IPS-NIHi11 (cell line): ENCODE data around the gene CHL1.

Source experiments
- DNase-seq: peaks from one replicate; pipeline ENCODE4 v3.0.0; 2012; ENCODE audit warnings: mixed read lengths, low spot score

CHL1 gene, protein sequence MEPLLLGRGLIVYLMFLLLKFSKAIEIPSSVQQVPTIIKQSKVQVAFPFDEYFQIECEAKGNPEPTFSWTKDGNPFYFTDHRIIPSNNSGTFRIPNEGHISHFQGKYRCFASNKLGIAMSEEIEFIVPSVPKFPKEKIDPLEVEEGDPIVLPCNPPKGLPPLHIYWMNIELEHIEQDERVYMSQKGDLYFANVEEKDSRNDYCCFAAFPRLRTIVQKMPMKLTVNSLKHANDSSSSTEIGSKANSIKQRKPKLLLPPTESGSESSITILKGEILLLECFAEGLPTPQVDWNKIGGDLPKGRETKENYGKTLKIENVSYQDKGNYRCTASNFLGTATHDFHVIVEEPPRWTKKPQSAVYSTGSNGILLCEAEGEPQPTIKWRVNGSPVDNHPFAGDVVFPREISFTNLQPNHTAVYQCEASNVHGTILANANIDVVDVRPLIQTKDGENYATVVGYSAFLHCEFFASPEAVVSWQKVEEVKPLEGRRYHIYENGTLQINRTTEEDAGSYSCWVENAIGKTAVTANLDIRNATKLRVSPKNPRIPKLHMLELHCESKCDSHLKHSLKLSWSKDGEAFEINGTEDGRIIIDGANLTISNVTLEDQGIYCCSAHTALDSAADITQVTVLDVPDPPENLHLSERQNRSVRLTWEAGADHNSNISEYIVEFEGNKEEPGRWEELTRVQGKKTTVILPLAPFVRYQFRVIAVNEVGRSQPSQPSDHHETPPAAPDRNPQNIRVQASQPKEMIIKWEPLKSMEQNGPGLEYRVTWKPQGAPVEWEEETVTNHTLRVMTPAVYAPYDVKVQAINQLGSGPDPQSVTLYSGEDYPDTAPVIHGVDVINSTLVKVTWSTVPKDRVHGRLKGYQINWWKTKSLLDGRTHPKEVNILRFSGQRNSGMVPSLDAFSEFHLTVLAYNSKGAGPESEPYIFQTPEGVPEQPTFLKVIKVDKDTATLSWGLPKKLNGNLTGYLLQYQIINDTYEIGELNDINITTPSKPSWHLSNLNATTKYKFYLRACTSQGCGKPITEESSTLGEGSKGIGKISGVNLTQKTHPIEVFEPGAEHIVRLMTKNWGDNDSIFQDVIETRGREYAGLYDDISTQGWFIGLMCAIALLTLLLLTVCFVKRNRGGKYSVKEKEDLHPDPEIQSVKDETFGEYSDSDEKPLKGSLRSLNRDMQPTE (N-terminal part only)

GRCh38 chr3:196311-197148 lies at the start of gene CHL1:
Gene CHL1, plus strand, starts transcription at chr3:196763. Its CDS starts 123,014 bp downstream, at chr3:319777.
- peak; percentile 6 for DNase-seq

DNA sequence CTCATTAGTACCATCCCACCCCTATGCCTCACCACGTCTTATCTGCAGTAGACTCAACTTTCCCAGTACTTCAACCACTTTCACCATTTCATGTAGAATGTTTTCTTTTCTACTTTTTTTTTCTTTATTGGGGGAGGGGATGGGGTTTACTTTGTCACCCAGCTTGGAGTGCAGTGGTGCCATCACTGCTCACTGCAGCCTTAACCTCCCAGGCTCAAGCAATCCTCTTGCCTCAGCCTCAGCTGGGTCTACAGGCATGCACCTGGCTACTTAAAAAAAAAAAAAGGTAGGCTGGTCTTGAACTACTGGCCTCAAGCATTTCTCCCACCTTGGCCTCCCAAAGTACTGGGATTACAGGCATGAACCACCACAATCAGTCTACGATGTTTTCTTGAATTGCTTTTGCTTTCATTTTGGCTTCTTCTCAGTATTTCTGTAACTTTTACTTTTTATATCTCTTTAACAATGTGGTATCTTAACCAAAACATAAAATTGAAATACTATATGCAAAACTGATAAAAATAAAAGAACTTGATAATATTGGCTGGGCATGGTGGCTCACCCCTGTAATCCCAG lies 44.9 kb upstream of the CHL1 start:
- no peak for DNase-seq

GRCh38 chr3:159974-160373 lies 36.6 kb upstream of the CHL1 start:
- no peak for DNase-seq

- DNase-seq = no peak
Observed at GRCh38 chr3:166071-166470, 30.5 kb upstream of the CHL1 start.

GRCh38 chr3:166799-167198 lies 29.8 kb upstream of the CHL1 start:
- DNase-seq = no peak

- no peak for DNase-seq
Observed at GRCh38 chr3:173886-174285, 22.7 kb upstream of the CHL1 start.

GRCh38 chr3:184976-185375 lies 11.6 kb upstream of the CHL1 start:
- DNase-seq = no peak

GRCh38 chr3:192215-192929 lies 4.2 kb upstream of the CHL1 start:
- DNase-seq = no peak

GRCh38 chr3:194001-194400 lies 2.6 kb upstream of the CHL1 start:
- DNase-seq = no peak

- DNase-seq = no peak
Observed at GRCh38 chr3:194421-194820, 2.1 kb upstream of the CHL1 start.

- no peak for DNase-seq
Observed at GRCh38 chr3:195666-196065, 897 bp upstream of the CHL1 start.

DNA sequence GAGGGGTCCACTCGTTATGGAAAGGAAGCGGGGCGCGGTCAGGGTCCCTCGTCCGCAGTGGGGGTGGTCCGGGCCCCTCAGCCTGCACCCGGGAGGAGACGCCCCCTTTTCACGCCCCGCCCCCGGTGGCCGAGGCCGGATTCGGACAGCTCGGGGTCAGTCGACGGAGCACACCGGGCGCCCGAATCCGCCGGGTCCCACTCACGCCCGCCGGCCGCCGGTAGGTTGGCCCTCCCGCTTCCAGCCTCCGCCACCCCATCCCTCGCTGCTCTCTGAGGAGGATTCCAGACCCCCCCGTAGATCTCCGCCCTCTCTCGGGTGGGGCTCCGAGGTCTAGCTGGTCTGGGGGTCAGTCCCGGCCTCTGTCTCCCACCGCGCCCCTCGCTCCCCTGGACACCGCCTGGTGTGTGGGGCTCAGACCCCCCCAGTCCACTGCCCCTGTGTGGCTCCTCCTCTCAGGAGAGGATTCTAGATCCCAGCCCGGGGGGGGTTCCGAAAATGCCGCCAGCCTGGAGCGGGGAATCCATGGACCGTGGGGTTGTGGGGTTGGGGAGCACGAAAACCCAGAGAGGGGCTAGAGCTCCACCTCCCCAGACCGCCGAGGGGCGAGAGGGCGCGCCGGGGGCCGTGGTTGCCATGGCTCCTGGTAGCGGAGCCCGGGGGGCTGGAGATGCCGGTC lies 725 bp downstream of the CHL1 start:
- DNase-seq = peak; percentile 4

- no peak for DNase-seq
Observed at GRCh38 chr3:197828-198491, 1.4 kb downstream of the CHL1 start.

DNA sequence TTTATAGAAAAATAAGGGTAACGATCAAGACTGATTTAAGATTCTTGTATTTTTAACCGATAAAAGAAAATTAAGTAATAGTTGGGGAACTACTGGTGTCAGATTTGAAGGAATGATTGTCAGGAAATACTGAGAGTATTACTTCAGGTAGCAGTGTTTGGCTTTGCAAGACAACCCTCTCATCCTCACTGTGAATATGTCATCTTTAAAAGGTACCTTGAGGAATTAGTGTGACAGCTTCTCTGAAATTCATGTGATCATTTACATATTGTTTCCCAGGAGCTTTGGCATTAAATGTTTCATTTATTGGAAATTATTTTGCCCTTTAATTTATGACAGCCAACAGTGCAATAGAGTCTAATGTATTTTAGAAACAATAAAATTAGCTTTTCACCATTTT lies 3.3 kb downstream of the CHL1 start:
- DNase-seq = no peak

GRCh38 chr3:200758-201325 lies 4.3 kb downstream of the CHL1 start:
- DNase-seq = no peak

DNA sequence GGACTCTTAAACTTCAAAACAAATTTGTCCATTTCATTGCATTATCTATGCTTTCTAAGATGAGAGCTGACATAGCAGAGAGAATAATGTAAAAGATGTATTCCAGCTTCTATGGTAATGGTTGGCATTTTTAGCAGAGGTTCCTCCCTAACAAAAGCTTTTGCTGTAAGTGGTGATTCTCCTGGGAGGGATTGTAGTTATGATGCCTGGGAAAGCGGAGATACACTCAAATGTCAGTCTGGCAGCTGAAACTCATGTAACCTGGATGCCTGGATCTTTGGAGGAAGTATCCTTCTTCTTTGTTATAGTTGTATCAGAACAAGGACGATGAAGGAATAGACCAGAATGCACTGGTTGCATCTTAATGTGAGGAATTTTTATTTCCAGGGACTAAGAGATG lies 7.5 kb downstream of the CHL1 start:
- no peak for DNase-seq

DNA sequence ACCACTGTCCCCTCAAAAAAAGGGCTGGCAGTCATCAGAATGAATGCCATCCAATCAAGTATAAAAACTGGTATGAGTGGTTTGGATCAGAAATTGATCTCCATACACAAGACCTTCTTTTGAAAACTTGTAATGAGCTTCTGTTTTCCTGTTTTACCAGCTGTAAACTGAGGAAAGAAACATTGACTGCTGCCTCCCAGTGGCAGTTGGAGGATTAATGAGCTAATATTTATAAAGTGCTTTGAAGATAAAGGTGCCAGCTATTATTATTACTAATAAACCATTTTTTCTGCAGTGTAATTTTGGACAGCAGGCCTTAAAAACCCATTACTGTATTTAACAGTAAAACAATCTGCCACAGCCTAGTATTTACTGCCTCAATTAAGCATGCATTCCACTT lies 11.4 kb downstream of the CHL1 start:
- no peak for DNase-seq

- DNase-seq = no peak
Observed at GRCh38 chr3:210669-211068, 14.1 kb downstream of the CHL1 start.

- no peak for DNase-seq
Observed at GRCh38 chr3:212432-212831, 15.9 kb downstream of the CHL1 start.
